IMR-90 (cell line): Measurements from ENCODE around the gene SCFD2. TPM values are rescaled to one million over a fixed set of nuclear protein-coding genes. Genes with fewer than 3 reads are reported as not detected.

Experiments
- ATAC-seq: fragments of 200-7000 bp; cut with Tn5 transposase; 2 replicates; pipeline ENCODE4 v1.9.1; 2020; ENCODE audit warnings: low read depth, mild to moderate bottlenecking, moderate library complexity
- BruUV-seq: library from RNA; stranded (reverse); fragments of 400-500 nt; replicated peaks from 2 replicates; lab custom pipeline; 2021; lab: Mats Ljungman, UMichigan
- CTCF ChIA-PET: fragments of 300-600 bp; formaldehyde crosslinking; extraction: SDS; loops from one replicate; lab custom pipeline; 2021; ENCODE audit warnings: antibody characterized with exemption; lab: Yijun Ruan, JAX
- POLR2A ChIA-PET: fragments of 300-600 bp; sonication (Branson Sonifier 250); formaldehyde crosslinking; loops from one replicate; lab custom pipeline; 2022; ENCODE audit warnings: antibody characterized with exemption; ENCODE audit not compliant: unreplicated experiment; lab: Charles Lee
- DNase-seq: peaks from one replicate; pipeline ENCODE4 v3.0.0; 2013
- H2AFZ ChIP-seq: replicated peaks from 2 replicates; pipeline ENCODE3; 2013; ENCODE audit warnings: low read length, mild to moderate bottlenecking; ENCODE audit not compliant: poor library complexity
- H2AK5ac ChIP-seq: 2 replicates; pipeline ENCODE4 v1.6.1; 2013; ENCODE audit warnings: low read depth, low read length, inconsistent platforms
- H2AK9ac ChIP-seq: replicated peaks from 2 replicates; pipeline ENCODE3; 2013; ENCODE audit warnings: mild to moderate bottlenecking, low read depth, low read length, moderate library complexity; ENCODE audit not compliant: poor library complexity
- H2BK120ac ChIP-seq: 2 replicates; pipeline ENCODE4 v1.6.1; 2013; ENCODE audit warnings: low read depth, low read length, inconsistent platforms
- H2BK15ac ChIP-seq: 3 replicates; pipeline ENCODE4 v1.6.1; 2013; ENCODE audit warnings: low read depth, low read length, inconsistent platforms
- H2BK20ac ChIP-seq: 2 replicates; pipeline ENCODE4 v1.6.1; 2013; ENCODE audit warnings: low read depth, mild to moderate bottlenecking, inconsistent platforms, low read length, moderate library complexity
- H2BK5ac ChIP-seq: 2 replicates; pipeline ENCODE4 v1.6.1; 2013; ENCODE audit warnings: mild to moderate bottlenecking, low read depth, low read length, inconsistent platforms; ENCODE audit not compliant: poor library complexity, severe bottlenecking
- H3K14ac ChIP-seq: replicated peaks from 2 replicates; pipeline ENCODE4 v1.6.1; 2013; ENCODE audit warnings: low read depth, low read length, inconsistent platforms
- H3K18ac ChIP-seq: 2 replicates; pipeline ENCODE4 v1.6.1; 2013; ENCODE audit warnings: low read depth, low read length, control low read depth
- H3K23ac ChIP-seq: 2 replicates; pipeline ENCODE4 v1.6.1; 2013; ENCODE audit warnings: low read depth, low read length, inconsistent platforms
- H3K27ac ChIP-seq: 2 replicates; pipeline ENCODE4 v1.5.1; 2013; ENCODE audit warnings: mild to moderate bottlenecking, control low read depth, low read length; ENCODE audit not compliant: insufficient read depth
- H3K27me3 ChIP-seq: 2 replicates; pipeline ENCODE4 v1.6.1; 2013; ENCODE audit warnings: low read length; ENCODE audit not compliant: control insufficient read depth, insufficient read depth
- H3K36me3 ChIP-seq: 2 replicates; pipeline ENCODE4 v1.6.1; 2013; ENCODE audit warnings: low read length, mixed read lengths; ENCODE audit not compliant: control insufficient read depth, insufficient read depth
- H3K4ac ChIP-seq: 2 replicates; pipeline ENCODE4 v1.6.1; 2013; ENCODE audit warnings: low read depth, low read length, inconsistent platforms
- H3K4me1 ChIP-seq: 2 replicates; pipeline ENCODE4 v1.6.1; 2013; ENCODE audit warnings: low read length, mixed read lengths; ENCODE audit not compliant: control insufficient read depth, insufficient read depth
- H3K4me2 ChIP-seq: 2 replicates; pipeline ENCODE4 v1.6.1; 2013; ENCODE audit warnings: low read depth, mild to moderate bottlenecking, control low read depth, low read length, moderate library complexity
- H3K4me3 ChIP-seq: 2 replicates; pipeline ENCODE4 v1.5.1; 2013; ENCODE audit warnings: low read depth, mild to moderate bottlenecking, control low read depth, low read length, moderate library complexity; ENCODE audit not compliant: insufficient read depth
- H3K56ac ChIP-seq: 2 replicates; pipeline ENCODE4 v1.6.1; 2013; ENCODE audit warnings: low read length, inconsistent platforms; ENCODE audit not compliant: insufficient read depth; ENCODE audit errors: extremely low read depth
- H3K79me1 ChIP-seq, 2 experiments: 2 replicates each; pipeline ENCODE4 v1.6.1; 2013; ENCODE audit warnings: low read length in 2 of 2, inconsistent platforms in 1 of 2, low read depth in 1 of 2
- H3K9ac ChIP-seq: 2 replicates; pipeline ENCODE4 v1.6.1; 2013; ENCODE audit warnings: low read depth, low read length, control low read depth
- H3K9me1 ChIP-seq: 2 replicates; pipeline ENCODE4 v1.6.1; 2013; ENCODE audit warnings: low read length, inconsistent platforms; ENCODE audit not compliant: insufficient read depth
- H3K9me3 ChIP-seq: 2 replicates; pipeline ENCODE4 v1.6.1; 2013; ENCODE audit warnings: low read length; ENCODE audit not compliant: control insufficient read depth, insufficient read depth
- H4K20me1 ChIP-seq: 2 replicates; pipeline ENCODE4 v1.6.1; 2013; ENCODE audit warnings: low read length, inconsistent platforms; ENCODE audit not compliant: insufficient read depth
- H4K5ac ChIP-seq: 2 replicates; pipeline ENCODE4 v1.6.1; 2013; ENCODE audit warnings: mild to moderate bottlenecking, low read depth, low read length, control low read depth
- H4K8ac ChIP-seq, 2 experiments: 2 replicates each; pipeline ENCODE4 v1.6.1; 2013; ENCODE audit warnings: low read depth in 2 of 2, low read length in 2 of 2, control low read depth in 1 of 2, inconsistent platforms in 1 of 2
- H4K91ac ChIP-seq: 2 replicates; pipeline ENCODE4 v1.6.1; 2013; ENCODE audit warnings: low read depth, low read length, inconsistent platforms; ENCODE audit not compliant: insufficient read depth
- CEBPB ChIP-seq: IDR thresholded peaks from 2 replicates; pipeline ENCODE4 v1.6.1; 2012; ENCODE audit warnings: low read depth, low read length, improper control_type of control experiment
- CHD1 ChIP-seq: IDR thresholded peaks from 2 replicates; pipeline ENCODE4 v1.6.1; 2012; ENCODE audit warnings: low read depth, low read length, improper control_type of control experiment
- FOS ChIP-seq: fragments of 150-350 bp; IDR thresholded peaks from 2 replicates; pipeline ENCODE4 v1.6.1; 2016; ENCODE audit warnings: low read depth, low read length
- MAFK ChIP-seq: IDR thresholded peaks from 2 replicates; pipeline ENCODE4 v1.6.1; 2012; ENCODE audit warnings: low read depth, low read length, improper control_type of control experiment
- MAZ ChIP-seq: IDR thresholded peaks from 2 replicates; pipeline ENCODE4 v1.6.1; 2012; ENCODE audit warnings: low read depth, mild to moderate bottlenecking, low read length, improper control_type of control experiment, moderate library complexity, borderline replicate concordance
- MXI1 ChIP-seq: IDR thresholded peaks from 2 replicates; pipeline ENCODE4 v1.6.1; 2012; ENCODE audit warnings: low read depth, mild to moderate bottlenecking, low read length, moderate library complexity, borderline replicate concordance
- NFE2L2 ChIP-seq: fragments of 150-350 bp; IDR thresholded peaks from 2 replicates; pipeline ENCODE4 v1.6.1; 2016; ENCODE audit warnings: low read depth, mild to moderate bottlenecking, low read length
- POLR2A ChIP-seq: IDR thresholded peaks from 2 replicates; pipeline ENCODE4 v1.6.1; 2012; ENCODE audit warnings: mild to moderate bottlenecking, low read depth, low read length
- RAD21 ChIP-seq: IDR thresholded peaks from 2 replicates; pipeline ENCODE4 v1.6.1; 2012; ENCODE audit warnings: low read length, improper control_type of control experiment
- RCOR1 ChIP-seq: IDR thresholded peaks from 2 replicates; pipeline ENCODE4 v1.6.1; 2012; ENCODE audit warnings: mild to moderate bottlenecking, low read length, improper control_type of control experiment; ENCODE audit not compliant: insufficient replicate concordance
- RFX5 ChIP-seq: IDR thresholded peaks from 2 replicates; pipeline ENCODE4 v1.8.0; 2012; ENCODE audit warnings: low read depth, mild to moderate bottlenecking, low read length, moderate library complexity
- SMC3 ChIP-seq: fragments of 150-350 bp; IDR thresholded peaks from 2 replicates; pipeline ENCODE4 v1.6.1; 2016; ENCODE audit warnings: low read depth, mild to moderate bottlenecking, antibody characterized with exemption, low read length, moderate library complexity
- WGBS, 2 experiments: methylation state at CpG; one replicate each; pipeline versions ENCODE4 v1.1.5 to v1.1.7; 2013; ENCODE audit warnings: missing lambda C conversion rate in 2 of 2; ENCODE audit not compliant: insufficient read length in 1 of 2; ENCODE audit errors: extremely low coverage in 2 of 2; 5-methylcytosine and 5-hydroxymethylcytosine counted together
- dilution Hi-C: fragments of 300-500 bp; cut with HindIII; formaldehyde crosslinking; loops from one replicate; pipeline ENCODE4 v1.14.3; 2018; ENCODE audit warnings: low sequenced_read_pairs; ENCODE audit not compliant: unreplicated experiment
- in situ Hi-C: fragments of 300-500 bp; cut with MboI; formaldehyde crosslinking; loops from 3 replicates; pipeline ENCODE4 v1.14.3; 2019; ENCODE audit warnings: low sequenced_read_pairs, inconsistent platforms, mixed read lengths
- intact Hi-C: fragments of 100-400 bp; cut with micrococcal nuclease; formaldehyde crosslinking; loops from 2 replicates; pipeline ENCODE4 v1.10.0; 2022
- polyA plus RNA-seq, 3 experiments: library from polyadenylated mRNA; depleted of rRNA; stranded (reverse); fragments of >200 nt; gene quantifications; 2 replicates each; pipeline ENCODE4 v1.2.3, GENCODE V29; 2012; ENCODE audit warnings: low replicate concordance in 1 of 3
- total RNA-seq: library from RNA; depleted of rRNA; stranded (reverse); fragments of >200 nt; gene quantifications from 2 replicates; pipeline ENCODE4 v1.2.3, GENCODE V29; 2012
- TF ChIP-seq, protein P1 (sequence below): conservative IDR thresholded peaks from 2 replicates; pipeline ENCODE4 v1.5.1; 2012; ENCODE audit warnings: mild to moderate bottlenecking, low read depth, low read length, improper control_type of control experiment
- TF ChIP-seq, protein P2 (sequence below): fragments of 150-350 bp; IDR thresholded peaks from 2 replicates; pipeline ENCODE4 v1.6.1; 2016; ENCODE audit warnings: low read depth, mild to moderate bottlenecking, low read length, moderate library complexity, borderline replicate concordance
- TF ChIP-seq, protein P3 (sequence below): fragments of 150-350 bp; IDR thresholded peaks from 2 replicates; pipeline ENCODE4 v1.6.1; 2017; ENCODE audit warnings: mild to moderate bottlenecking, antibody characterized with exemption, low read length, low read depth

SCFD2 gene
- total and polyA plus RNA-seq, 2 of the 4 experiments (the other 2 are of a cell fraction), result 18.9 to 62.4 TPM

DNA sequence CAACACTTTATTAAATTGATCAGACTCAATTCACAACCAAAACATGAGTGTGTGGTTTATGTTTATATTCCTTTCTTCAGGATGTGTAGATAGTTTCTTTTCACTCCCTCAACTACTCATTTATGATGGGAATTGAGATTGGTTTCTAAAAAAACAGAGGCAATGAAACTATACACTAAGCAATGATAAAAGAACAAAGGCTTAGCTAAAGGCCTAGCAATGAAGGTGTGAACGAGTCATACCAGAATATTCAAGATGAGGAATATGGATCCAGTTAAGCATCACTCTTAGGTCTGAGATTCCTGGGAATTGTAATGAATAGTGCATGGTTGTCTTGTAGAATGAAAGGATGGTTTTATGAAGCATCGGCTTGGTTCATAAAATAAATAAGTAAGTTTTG is 521.3 kb downstream of the SCFD2 start:
- Histone ChIP-seq H3K56ac (no peak overlapping the region), H3K4me1 (peaks cover 13% of the 10 kb centered on the region; the same call in 1 of the 2 replicates), H3K23ac (no peak overlapping the region), H4K5ac (no peak overlapping the region), H2AK9ac (no peak overlapping the region), H2BK120ac (no peak overlapping the region), H2BK5ac (no peak overlapping the region), H3K27ac (no peak overlapping the region), H3K9me3 (no peaks in the 10 kb centered on the region), H3K4me2 (no peak overlapping the region), H4K20me1 (no peaks in the 10 kb centered on the region), H4K8ac (no peak overlapping the region), H3K18ac (no peak overlapping the region), H3K9ac (no peak overlapping the region), H3K4ac (no peak overlapping the region), H3K79me1 (no peaks in the 10 kb centered on the region), H3K36me3 (no peaks in the 10 kb centered on the region), H3K4me3 (no peak overlapping the region), H2BK20ac (no peak overlapping the region), H3K27me3 (no peaks in the 10 kb centered on the region), H3K9me1 (peaks cover 4% of the 10 kb centered on the region; the same call in 1 of the 2 replicates), H4K91ac (no peak overlapping the region), H2BK15ac (no peak overlapping the region), H2AK5ac (no peak overlapping the region), H2AFZ (no peak overlapping the region), H3K14ac (no peak overlapping the region)
- BruUV-seq, result no TSS peak
- intact Hi-C loops, result no loop called here
- no peak for ATAC-seq
- no peak for DNase-seq
- ChIA-PET POLR2A (no interaction called here), CTCF (no interaction called here)
- WGBS, 2 experiments, result 60% methylated on average over 1 of the region's 2 CpGs; no CpG with 5 or more reads in 1 of the 2 experiments
- in situ Hi-C loops, result no loop called here
- dilution Hi-C loops, result no loop called here
- TF ChIP-seq FOS (no peak), MXI1 (no peak), MAFK (no peak), NFE2L2 (no peak), SMC3 (no peak), RCOR1 (no peak), CHD1 (no peak), RAD21 (no peak), MAZ (no peak), RFX5 (no peak), CEBPB (no peak), POLR2A (no peak)
- TF ChIP-seq, protein P1, sequence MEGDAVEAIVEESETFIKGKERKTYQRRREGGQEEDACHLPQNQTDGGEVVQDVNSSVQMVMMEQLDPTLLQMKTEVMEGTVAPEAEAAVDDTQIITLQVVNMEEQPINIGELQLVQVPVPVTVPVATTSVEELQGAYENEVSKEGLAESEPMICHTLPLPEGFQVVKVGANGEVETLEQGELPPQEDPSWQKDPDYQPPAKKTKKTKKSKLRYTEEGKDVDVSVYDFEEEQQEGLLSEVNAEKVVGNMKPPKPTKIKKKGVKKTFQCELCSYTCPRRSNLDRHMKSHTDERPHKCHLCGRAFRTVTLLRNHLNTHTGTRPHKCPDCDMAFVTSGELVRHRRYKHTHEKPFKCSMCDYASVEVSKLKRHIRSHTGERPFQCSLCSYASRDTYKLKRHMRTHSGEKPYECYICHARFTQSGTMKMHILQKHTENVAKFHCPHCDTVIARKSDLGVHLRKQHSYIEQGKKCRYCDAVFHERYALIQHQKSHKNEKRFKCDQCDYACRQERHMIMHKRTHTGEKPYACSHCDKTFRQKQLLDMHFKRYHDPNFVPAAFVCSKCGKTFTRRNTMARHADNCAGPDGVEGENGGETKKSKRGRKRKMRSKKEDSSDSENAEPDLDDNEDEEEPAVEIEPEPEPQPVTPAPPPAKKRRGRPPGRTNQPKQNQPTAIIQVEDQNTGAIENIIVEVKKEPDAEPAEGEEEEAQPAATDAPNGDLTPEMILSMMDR, result no peak
- TF ChIP-seq, protein P2, sequence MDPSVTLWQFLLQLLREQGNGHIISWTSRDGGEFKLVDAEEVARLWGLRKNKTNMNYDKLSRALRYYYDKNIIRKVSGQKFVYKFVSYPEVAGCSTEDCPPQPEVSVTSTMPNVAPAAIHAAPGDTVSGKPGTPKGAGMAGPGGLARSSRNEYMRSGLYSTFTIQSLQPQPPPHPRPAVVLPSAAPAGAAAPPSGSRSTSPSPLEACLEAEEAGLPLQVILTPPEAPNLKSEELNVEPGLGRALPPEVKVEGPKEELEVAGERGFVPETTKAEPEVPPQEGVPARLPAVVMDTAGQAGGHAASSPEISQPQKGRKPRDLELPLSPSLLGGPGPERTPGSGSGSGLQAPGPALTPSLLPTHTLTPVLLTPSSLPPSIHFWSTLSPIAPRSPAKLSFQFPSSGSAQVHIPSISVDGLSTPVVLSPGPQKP, result no peak
- TF ChIP-seq, protein P3, sequence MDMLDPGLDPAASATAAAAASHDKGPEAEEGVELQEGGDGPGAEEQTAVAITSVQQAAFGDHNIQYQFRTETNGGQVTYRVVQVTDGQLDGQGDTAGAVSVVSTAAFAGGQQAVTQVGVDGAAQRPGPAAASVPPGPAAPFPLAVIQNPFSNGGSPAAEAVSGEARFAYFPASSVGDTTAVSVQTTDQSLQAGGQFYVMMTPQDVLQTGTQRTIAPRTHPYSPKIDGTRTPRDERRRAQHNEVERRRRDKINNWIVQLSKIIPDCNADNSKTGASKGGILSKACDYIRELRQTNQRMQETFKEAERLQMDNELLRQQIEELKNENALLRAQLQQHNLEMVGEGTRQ, result no peak
